SU-DHL-6 (cell line): Measurements from ENCODE around the gene IRF7.

Source experiments
- H2AFZ ChIP-seq: fragments of 200-600 bp; sonication (generic); 2 replicates; pipeline ENCODE4 v1.6.1; 2014; ENCODE audit warnings: low read depth, mild to moderate bottlenecking, moderate library complexity, mixed read lengths, antibody characterized with exemption, low read length; ENCODE audit not compliant: severe bottlenecking
- H3F3A ChIP-seq: fragments of 200-600 bp; shearing (Covaris generic); 2 replicates; pipeline ENCODE4 v1.6.0; 2016; ENCODE audit warnings: antibody characterized with exemption, mild to moderate bottlenecking; ENCODE audit not compliant: insufficient read depth
- H3K27ac ChIP-seq: fragments of 200-600 bp; sonication (generic); 2 replicates; pipeline ENCODE4 v1.5.1; 2016; ENCODE audit warnings: low read depth, mild to moderate bottlenecking, low read length, moderate library complexity, mixed read lengths
- H3K27me3 ChIP-seq: fragments of 200-600 bp; sonication (generic), shearing (Covaris generic); 2 replicates; pipeline ENCODE4 v1.6.0; 2014; ENCODE audit warnings: mild to moderate bottlenecking, low read length
- H3K36me3 ChIP-seq: fragments of 200-600 bp; sonication (generic); 2 replicates; pipeline ENCODE4 v1.6.1; 2014; ENCODE audit warnings: mild to moderate bottlenecking, low read length, mixed read lengths
- H3K4me2 ChIP-seq: fragments of 300-600, 200-600 bp; shearing (Covaris generic), sonication (generic); 2 replicates; pipeline ENCODE4 v1.6.0; 2014; ENCODE audit warnings: low read length, low read depth, mild to moderate bottlenecking; ENCODE audit not compliant: poor library complexity, severe bottlenecking
- H3K4me3 ChIP-seq: fragments of 200-600 bp; sonication (generic); 2 replicates; pipeline ENCODE4 v1.5.1; 2014; ENCODE audit warnings: antibody characterized with exemption, low read length, mild to moderate bottlenecking, mixed read lengths; ENCODE audit not compliant: insufficient read depth, poor library complexity, severe bottlenecking
- H3K79me2 ChIP-seq: fragments of 200-600 bp; sonication (generic); 2 replicates; pipeline ENCODE4 v1.6.1; 2014; ENCODE audit warnings: mild to moderate bottlenecking, low read length, moderate library complexity; ENCODE audit not compliant: insufficient read depth
- H3K9ac ChIP-seq: fragments of 200-600 bp; sonication (generic); 2 replicates; pipeline ENCODE4 v1.7.0; 2014; ENCODE audit warnings: mild to moderate bottlenecking, low read length
- H3K9me2 ChIP-seq: fragments of 200-600 bp; sonication (generic); replicated peaks from 2 replicates; pipeline ENCODE4 v1.6.1; 2014; ENCODE audit warnings: low read length; ENCODE audit not compliant: insufficient read depth
- H3K9me3 ChIP-seq: fragments of 200-600 bp; sonication (generic); 2 replicates; pipeline ENCODE4 v1.6.1; 2014; ENCODE audit warnings: low read length, mixed read lengths; ENCODE audit not compliant: insufficient read depth
- H4K20me1 ChIP-seq: fragments of 200-600 bp; sonication (generic); 2 replicates; pipeline ENCODE4 v1.6.1; 2014; ENCODE audit warnings: low read depth, mild to moderate bottlenecking, antibody characterized with exemption, low read length, moderate library complexity, mixed read lengths
- CTCF ChIP-seq: fragments of 200-600 bp; sonication (generic); IDR thresholded peaks from one replicate; pipeline ENCODE4 v1.5.1; 2017; ENCODE audit warnings: antibody characterized with exemption, mild to moderate bottlenecking, low read length, moderate library complexity; ENCODE audit not compliant: insufficient read depth, poor library complexity, severe bottlenecking
- EZH2phosphoT487 ChIP-seq: fragments of 200-600 bp; sonication (generic), shearing (Covaris generic); conservative IDR thresholded peaks from 2 replicates; pipeline ENCODE4 v1.6.1; 2018; ENCODE audit warnings: mild to moderate bottlenecking, antibody characterized with exemption, low read length, moderate library complexity, mixed read lengths

The IRF7 gene

GRCh38 chr11:641806-642370 is 26.1 kb upstream of the IRF7 start:
- Histone ChIP-seq H3K9me3 (no peaks in the 10 kb centered on the region), H4K20me1 (no peaks in the 10 kb centered on the region), H3K36me3 (no peaks in the 10 kb centered on the region)

GRCh38 chr11:640021-640706 is 24.4 kb upstream of the IRF7 start:
- H4K20me1 ChIP-seq: no peaks in the 10 kb centered on the region
- no peak overlapping the region for H3K27ac ChIP-seq
- no peak for TF ChIP-seq CTCF
- no peak for TF ChIP-seq EZH2phosphoT487
- H3F3A ChIP-seq: 0 out of 2 replicates have a peak, but pooled peaks cover 3% of the 10 kb centered on the region
- no peaks in the 10 kb centered on the region for H3K9me2 ChIP-seq
- no peak overlapping the region for H2AFZ ChIP-seq
- H3K9me3 ChIP-seq: no peaks in the 10 kb centered on the region
- no peaks in the 10 kb centered on the region for H3K27me3 ChIP-seq
- no peaks in the 10 kb centered on the region for H3K36me3 ChIP-seq
- H3K4me3 ChIP-seq: no peak overlapping the region
- no peak overlapping the region for H3K4me2 ChIP-seq
- H3K79me2 ChIP-seq: no peaks in the 10 kb centered on the region
- no peak overlapping the region for H3K9ac ChIP-seq

More at GRCh38 chr11:641806-642370, 26.1 kb upstream of the IRF7 start:
- TF ChIP-seq EZH2phosphoT487: no peak
- no peak for TF ChIP-seq CTCF
- Histone ChIP-seq H3K4me3 (no peak overlapping the region), H3K9ac (no peak overlapping the region), H3K79me2 (no peaks in the 10 kb centered on the region), H3K27ac (no peak overlapping the region), H3K27me3 (no peaks in the 10 kb centered on the region), H3F3A (0 out of 2 replicates have a peak, but pooled peaks cover 3% of the 10 kb centered on the region), H3K9me2 (no peaks in the 10 kb centered on the region), H2AFZ (no peak overlapping the region), H3K4me2 (no peak overlapping the region)

GRCh38 chr11:639332-639955 is 23.7 kb upstream of the IRF7 start:
- Histone ChIP-seq H2AFZ (no peak overlapping the region), H3K9me2 (no peaks in the 10 kb centered on the region), H3K9ac (no peak overlapping the region), H3K27me3 (no peaks in the 10 kb centered on the region), H3K9me3 (no peaks in the 10 kb centered on the region), H3K4me2 (no peak overlapping the region), H3K27ac (no peak overlapping the region), H3F3A (0 out of 2 replicates have a peak, but pooled peaks cover 3% of the 10 kb centered on the region), H3K79me2 (no peaks in the 10 kb centered on the region), H4K20me1 (no peaks in the 10 kb centered on the region), H3K36me3 (no peaks in the 10 kb centered on the region), H3K4me3 (no peak overlapping the region)
- TF ChIP-seq CTCF (no peak), EZH2phosphoT487 (no peak)
